Chondrocyte (in vitro differentiated cells): Measurements from ENCODE around the gene ZNF354C. TPM values are rescaled to one million over a fixed set of nuclear protein-coding genes. Genes with fewer than 3 reads are reported as not detected.

Source experiments
- DNase-seq: peaks from one replicate; pipeline ENCODE4 v3.0.0; 2021; ENCODE audit warnings: mixed read lengths, low spot score
- H3K27ac Mint-ChIP-seq: one replicate; pipeline ENCODE4 v1.8.0; 2021; ENCODE audit warnings: mild to moderate bottlenecking, moderate library complexity, mixed read lengths; ENCODE audit not compliant: unreplicated experiment
- H3K27me3 Mint-ChIP-seq: 2 replicates; pipeline ENCODE4 v1.8.0; 2021; ENCODE audit warnings: low read depth, mixed read lengths
- H3K36me3 Mint-ChIP-seq: 2 replicates; pipeline ENCODE4 v1.8.0; 2021; ENCODE audit warnings: low read depth, mixed read lengths
- H3K4me1 Mint-ChIP-seq: 2 replicates; pipeline ENCODE4 v1.8.0; 2021; ENCODE audit warnings: low read depth, mild to moderate bottlenecking, mixed read lengths
- H3K4me3 Mint-ChIP-seq: one replicate; pipeline ENCODE4 v1.8.0; 2021; ENCODE audit warnings: mild to moderate bottlenecking, moderate library complexity, mixed read lengths; ENCODE audit not compliant: unreplicated experiment
- H3K9me3 Mint-ChIP-seq: 2 replicates; pipeline ENCODE4 v1.8.0; 2021; ENCODE audit warnings: low read depth, mixed read lengths
- total RNA-seq: library from RNA; stranded (reverse); gene quantifications from 3 replicates; pipeline ENCODE4 v1.2.1, GENCODE V29; 2021
- TF ChIP-seq, protein P1 (sequence below): fragments of 200-600 bp; sonication (generic); IDR thresholded peaks from 2 replicates; pipeline ENCODE4 v1.5.0; 2021; ENCODE audit warnings: antibody characterized with exemption, mild to moderate bottlenecking, moderate library complexity

ZNF354C gene
- total RNA-seq, 1 donor from 2014 or later = 3.5 TPM

DNA sequence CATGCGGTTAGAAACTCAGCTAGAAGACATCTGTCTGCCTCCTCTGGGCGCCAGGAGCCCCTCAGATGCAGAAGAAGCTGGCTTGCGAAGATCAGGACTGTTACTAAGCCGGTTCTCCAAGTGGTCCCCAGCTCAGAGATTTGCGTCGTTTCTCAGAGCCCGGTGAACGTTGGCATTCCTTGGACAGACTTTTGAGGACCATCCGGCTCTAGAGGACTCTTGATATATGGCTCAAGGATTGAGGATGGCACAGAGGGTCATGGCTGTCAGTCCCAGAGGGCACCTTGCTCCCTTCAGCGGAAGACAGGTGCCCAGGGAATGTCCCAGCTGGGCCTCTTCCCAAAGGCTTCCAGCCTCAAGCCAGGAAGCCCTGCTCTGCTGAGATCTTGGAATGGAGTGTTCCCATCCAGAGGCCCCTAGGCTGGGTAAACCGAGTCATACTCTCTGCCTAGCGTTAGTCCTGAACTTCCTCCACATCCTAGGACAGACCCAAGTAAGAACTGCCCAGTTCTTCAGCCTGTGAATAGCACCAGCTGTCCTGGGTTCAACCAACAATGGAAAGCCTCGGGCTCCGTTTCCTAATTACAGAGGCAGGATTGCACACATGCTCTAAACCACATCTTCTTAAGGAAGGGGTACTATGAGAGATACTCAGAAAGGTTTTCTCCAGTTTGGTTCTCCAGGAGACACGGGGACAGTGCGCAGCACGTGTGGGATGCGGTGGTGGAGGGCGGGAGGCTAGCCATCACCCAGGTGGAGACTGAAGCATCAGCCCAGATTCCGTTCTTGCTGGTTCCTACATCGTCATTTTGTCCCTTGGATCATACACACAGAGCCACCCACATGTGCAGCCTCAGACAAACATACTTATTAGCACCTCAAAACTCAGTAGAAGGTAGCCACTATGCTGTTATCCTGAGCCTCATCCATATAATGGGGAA is 51.4 kb downstream of the ZNF354C start:
- no peaks in the 10 kb centered on the region for H3K4me1 Mint-ChIP-seq
- peaks cover 24% of the 10 kb centered on the region for H3K36me3 Mint-ChIP-seq
- TF ChIP-seq, protein P1, sequence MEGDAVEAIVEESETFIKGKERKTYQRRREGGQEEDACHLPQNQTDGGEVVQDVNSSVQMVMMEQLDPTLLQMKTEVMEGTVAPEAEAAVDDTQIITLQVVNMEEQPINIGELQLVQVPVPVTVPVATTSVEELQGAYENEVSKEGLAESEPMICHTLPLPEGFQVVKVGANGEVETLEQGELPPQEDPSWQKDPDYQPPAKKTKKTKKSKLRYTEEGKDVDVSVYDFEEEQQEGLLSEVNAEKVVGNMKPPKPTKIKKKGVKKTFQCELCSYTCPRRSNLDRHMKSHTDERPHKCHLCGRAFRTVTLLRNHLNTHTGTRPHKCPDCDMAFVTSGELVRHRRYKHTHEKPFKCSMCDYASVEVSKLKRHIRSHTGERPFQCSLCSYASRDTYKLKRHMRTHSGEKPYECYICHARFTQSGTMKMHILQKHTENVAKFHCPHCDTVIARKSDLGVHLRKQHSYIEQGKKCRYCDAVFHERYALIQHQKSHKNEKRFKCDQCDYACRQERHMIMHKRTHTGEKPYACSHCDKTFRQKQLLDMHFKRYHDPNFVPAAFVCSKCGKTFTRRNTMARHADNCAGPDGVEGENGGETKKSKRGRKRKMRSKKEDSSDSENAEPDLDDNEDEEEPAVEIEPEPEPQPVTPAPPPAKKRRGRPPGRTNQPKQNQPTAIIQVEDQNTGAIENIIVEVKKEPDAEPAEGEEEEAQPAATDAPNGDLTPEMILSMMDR = no peak
- no peaks in the 10 kb centered on the region for H3K27me3 Mint-ChIP-seq
- H3K27ac Mint-ChIP-seq = no peak overlapping the region
- H3K9me3 Mint-ChIP-seq = peaks cover 51% of the 10 kb centered on the region
- H3K4me3 Mint-ChIP-seq = no peak overlapping the region
- DNase-seq = no peak

DNA sequence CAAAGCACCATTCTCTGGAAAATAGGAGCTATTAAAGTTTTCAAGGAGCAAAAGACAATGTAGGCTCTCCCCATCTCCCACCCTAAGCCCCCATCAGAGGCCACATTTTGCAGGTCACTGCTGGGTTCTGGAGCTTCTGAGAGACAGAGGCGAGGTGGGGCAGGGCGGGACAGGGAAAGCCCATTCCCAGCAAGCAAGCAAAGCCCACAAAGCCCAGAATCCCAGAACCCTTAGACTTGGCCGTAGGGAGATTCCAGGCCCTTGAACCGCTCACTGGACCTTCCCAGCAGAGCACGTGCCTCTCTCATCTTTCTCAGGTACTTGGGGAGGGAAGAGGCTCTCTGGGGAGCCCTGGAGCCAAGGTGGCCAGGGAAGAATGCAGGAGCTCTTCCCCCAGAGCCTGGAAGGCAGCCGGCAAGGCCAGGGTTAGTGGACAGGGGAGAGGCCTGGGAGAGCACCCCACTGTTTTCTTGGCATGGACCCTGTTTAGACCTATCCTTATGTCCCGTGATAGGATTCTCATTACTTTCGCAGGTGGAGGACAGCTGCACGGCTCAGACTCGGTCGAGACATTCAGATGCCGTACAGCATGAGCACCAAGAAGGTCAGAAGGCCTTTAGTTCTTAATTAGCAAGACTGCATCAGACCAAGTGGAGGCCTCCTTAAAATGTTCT is 52.4 kb downstream of the ZNF354C start:
- TF ChIP-seq, protein P1 = no peak
- Mint-ChIP-seq H3K36me3 (peaks cover 22% of the 10 kb centered on the region), H3K9me3 (peaks cover 46% of the 10 kb centered on the region), H3K4me1 (no peaks in the 10 kb centered on the region), H3K27me3 (no peaks in the 10 kb centered on the region), H3K27ac (no peak overlapping the region), H3K4me3 (no peak overlapping the region)
- no peak for DNase-seq

DNA sequence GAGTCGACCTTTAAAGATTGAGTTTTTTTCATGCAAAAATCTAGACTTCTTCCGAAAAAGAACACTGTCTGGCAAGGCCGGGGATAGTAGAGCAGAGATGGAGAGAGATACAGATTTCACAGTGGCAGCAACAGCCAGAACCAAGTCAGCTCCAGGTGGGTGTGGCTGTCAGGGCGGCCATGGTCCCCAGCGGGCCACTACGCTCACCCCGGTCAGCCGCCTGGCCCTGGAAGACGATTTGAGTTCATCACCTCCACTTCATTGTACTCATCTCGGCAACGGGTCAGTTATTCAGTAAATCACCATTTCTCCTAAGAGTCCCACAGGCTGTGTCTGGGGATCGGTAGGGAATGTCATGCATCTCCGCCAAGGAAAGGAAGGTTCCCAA is 53.0 kb downstream of the ZNF354C start:
- Mint-ChIP-seq H3K4me3 (no peak overlapping the region), H3K27me3 (no peaks in the 10 kb centered on the region), H3K4me1 (no peaks in the 10 kb centered on the region), H3K9me3 (peaks cover 43% of the 10 kb centered on the region), H3K27ac (no peak overlapping the region), H3K36me3 (peaks cover 21% of the 10 kb centered on the region)
- TF ChIP-seq, protein P1 = no peak
- DNase-seq = no peak

- Mint-ChIP-seq H3K9me3 (peaks cover 43% of the 10 kb centered on the region), H3K36me3 (peaks cover 21% of the 10 kb centered on the region), H3K4me1 (no peaks in the 10 kb centered on the region), H3K4me3 (no peak overlapping the region), H3K27ac (no peak overlapping the region), H3K27me3 (no peaks in the 10 kb centered on the region)
- no peak for DNase-seq
- TF ChIP-seq, protein P1 = no peak
Measured at GRCh38 chr5:179113945-179114641, 53.9 kb downstream of the ZNF354C start.

- no peak overlapping the region for H3K27ac Mint-ChIP-seq
- DNase-seq = peak; percentile 25
- H3K36me3 Mint-ChIP-seq = peaks cover 21% of the 10 kb centered on the region
- no peaks in the 10 kb centered on the region for H3K27me3 Mint-ChIP-seq
- peaks cover 43% of the 10 kb centered on the region for H3K9me3 Mint-ChIP-seq
- H3K4me1 Mint-ChIP-seq = no peaks in the 10 kb centered on the region
- no peak overlapping the region for H3K4me3 Mint-ChIP-seq
- TF ChIP-seq, protein P1 = no peak
Measured at GRCh38 chr5:179114756-179115155, 54.6 kb downstream of the ZNF354C start.
